ENCODE results near the gene DNASE1L3. TPM values are rescaled to one million over a fixed set of nuclear protein-coding genes. Genes with fewer than 3 reads are reported as not detected.

DNASE1L3 gene
- total and polyA plus RNA-seq, 9 donors, result 0.34 to 1.6 (median 0.92) TPM

- H3K27ac ChIP-seq (ENCODE audit: low read length), result no peak overlapping the region
- H3K36me3 ChIP-seq (ENCODE audit: control insufficient read depth, insufficient read depth, low read length), result peaks cover 22% of the 10 kb centered on the region
- H3K27me3 ChIP-seq (ENCODE audit: control insufficient read depth, insufficient read depth, low read length), result no peaks in the 10 kb centered on the region
- 85% methylated on average over 9 of the region's 9 CpGs for WGBS (ENCODE audit: insufficient coverage)
- no peaks in the 10 kb centered on the region for H3K9me3 ChIP-seq (replicated peaks; ENCODE audit: control insufficient read depth, low read depth, low read length)
- peaks cover 19% of the 10 kb centered on the region for H3K4me1 ChIP-seq (ENCODE audit: control insufficient read depth, insufficient read depth, low read length)
- no peak for DNase-seq
- no peak overlapping the region for H3K4me3 ChIP-seq (ENCODE audit: low read length)
These were observed 39.6 kb downstream of the DNASE1L3 start for GRCh38 chr3:58171126-58171525.

- Histone ChIP-seq H3K4me1 (ENCODE audit: control insufficient read depth, insufficient read depth, low read length) (peaks cover 23% of the 10 kb centered on the region), H3K4me3 (ENCODE audit: low read length) (no peak overlapping the region), H3K27me3 (ENCODE audit: control insufficient read depth, insufficient read depth, low read length) (no peaks in the 10 kb centered on the region), H3K9me3 (replicated peaks; ENCODE audit: control insufficient read depth, low read depth, low read length) (no peaks in the 10 kb centered on the region), H3K36me3 (ENCODE audit: control insufficient read depth, insufficient read depth, low read length) (peaks cover 22% of the 10 kb centered on the region), H3K27ac (ENCODE audit: low read length) (no peak overlapping the region)
- no peak for DNase-seq
- WGBS (ENCODE audit: insufficient coverage), result 69% methylated on average over 6 of the region's 11 CpGs
These were observed 40.4 kb downstream of the DNASE1L3 start for GRCh38 chr3:58170376-58170775.

DNA sequence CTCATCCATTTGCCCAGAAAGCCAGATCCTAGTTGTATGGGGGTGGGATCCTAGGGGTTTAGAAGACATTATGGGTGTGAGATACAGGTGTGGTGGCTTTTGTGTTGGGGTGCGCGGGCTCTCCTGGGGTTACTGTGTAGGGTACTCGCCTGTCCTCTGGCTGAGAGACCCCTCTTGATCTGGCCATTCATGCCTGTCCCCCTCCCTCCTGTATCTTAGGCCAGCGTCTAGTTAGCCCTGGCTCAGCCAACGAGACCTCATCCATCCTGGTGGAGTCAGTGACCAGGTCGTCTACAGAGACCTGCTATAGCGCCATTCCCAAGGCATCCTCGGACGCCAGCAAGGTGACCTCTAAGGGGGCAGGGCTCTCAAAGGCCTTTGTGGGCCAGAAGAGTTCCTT, 41.4 kb downstream of the DNASE1L3 start:
- H3K9me3 ChIP-seq (replicated peaks; ENCODE audit: control insufficient read depth, low read depth, low read length), result no peaks in the 10 kb centered on the region
- no peak overlapping the region for H3K27ac ChIP-seq (ENCODE audit: low read length)

DNA sequence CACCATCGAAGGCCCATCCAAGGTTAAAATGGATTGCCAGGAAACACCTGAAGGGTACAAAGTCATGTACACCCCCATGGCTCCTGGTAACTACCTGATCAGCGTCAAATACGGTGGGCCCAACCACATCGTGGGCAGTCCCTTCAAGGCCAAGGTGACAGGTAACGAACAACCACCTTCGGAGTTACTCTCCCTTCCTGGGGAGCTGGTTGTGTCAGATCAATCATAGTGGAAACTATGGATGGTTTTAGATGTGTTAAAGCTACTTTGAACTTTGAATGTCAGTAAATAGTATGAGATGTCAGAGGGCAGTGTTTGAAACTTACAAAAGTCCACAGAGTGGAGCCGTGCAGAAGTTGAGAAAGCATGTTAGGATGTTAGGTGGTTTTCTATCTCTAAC, 42.3 kb downstream of the DNASE1L3 start:
- 100% methylated on average over 4 of the region's 7 CpGs for whole genome bisulfite sequencing (ENCODE audit: insufficient coverage)
- no peak overlapping the region for H3K27ac ChIP-seq (ENCODE audit: low read length)
- H3K4me1 ChIP-seq (ENCODE audit: control insufficient read depth, insufficient read depth, low read length), result peaks cover 32% of the 10 kb centered on the region
- H3K27me3 ChIP-seq (ENCODE audit: control insufficient read depth, insufficient read depth, low read length), result no peaks in the 10 kb centered on the region
- H3K9me3 ChIP-seq (replicated peaks; ENCODE audit: control insufficient read depth, low read depth, low read length), result no peaks in the 10 kb centered on the region
- peaks cover 22% of the 10 kb centered on the region for H3K36me3 ChIP-seq (ENCODE audit: control insufficient read depth, insufficient read depth, low read length)
- no peak for DNase-seq
- no peak overlapping the region for H3K4me3 ChIP-seq (ENCODE audit: low read length)

More for the DNA sequence above, 41.4 kb downstream of the DNASE1L3 start:
- Histone ChIP-seq H3K27me3 (ENCODE audit: control insufficient read depth, insufficient read depth, low read length) (no peaks in the 10 kb centered on the region), H3K4me1 (ENCODE audit: control insufficient read depth, insufficient read depth, low read length) (peaks cover 30% of the 10 kb centered on the region), H3K36me3 (ENCODE audit: control insufficient read depth, insufficient read depth, low read length) (peaks cover 22% of the 10 kb centered on the region), H3K4me3 (ENCODE audit: low read length) (no peak overlapping the region)
- DNase-seq, result no peak
- 83% methylated on average over 6 of the region's 9 CpGs for WGBS (ENCODE audit: insufficient coverage)

- no peak for DNase-seq
- Histone ChIP-seq H3K4me1 (ENCODE audit: control insufficient read depth, insufficient read depth, low read length) (peaks cover 34% of the 10 kb centered on the region), H3K27me3 (ENCODE audit: control insufficient read depth, insufficient read depth, low read length) (no peaks in the 10 kb centered on the region), H3K27ac (ENCODE audit: low read length) (no peak overlapping the region), H3K4me3 (ENCODE audit: low read length) (no peak overlapping the region), H3K36me3 (ENCODE audit: control insufficient read depth, insufficient read depth, low read length) (peaks cover 22% of the 10 kb centered on the region), H3K9me3 (replicated peaks; ENCODE audit: control insufficient read depth, low read depth, low read length) (no peaks in the 10 kb centered on the region)
- whole genome bisulfite sequencing (ENCODE audit: insufficient coverage), result 82% methylated on average over 14 of the region's 16 CpGs
These were observed 43.1 kb downstream of the DNASE1L3 start for GRCh38 chr3:58167431-58168351.

- Histone ChIP-seq H3K27ac (ENCODE audit: low read length) (peak overlapping the region; percentile 78), H3K4me3 (ENCODE audit: low read length) (no peak overlapping the region), H3K9me3 (replicated peaks; ENCODE audit: control insufficient read depth, low read depth, low read length) (peaks cover 4% of the 10 kb centered on the region), H3K36me3 (ENCODE audit: control insufficient read depth, insufficient read depth, low read length) (peaks cover 25% of the 10 kb centered on the region), H3K27me3 (ENCODE audit: control insufficient read depth, insufficient read depth, low read length) (no peaks in the 10 kb centered on the region), H3K4me1 (ENCODE audit: control insufficient read depth, insufficient read depth, low read length) (peaks cover 41% of the 10 kb centered on the region)
- no peak for DNase-seq
- WGBS (ENCODE audit: insufficient coverage), result 62% methylated on average over 11 of the region's 16 CpGs
These were observed 45.6 kb downstream of the DNASE1L3 start for GRCh38 chr3:58164906-58165821.

DNA sequence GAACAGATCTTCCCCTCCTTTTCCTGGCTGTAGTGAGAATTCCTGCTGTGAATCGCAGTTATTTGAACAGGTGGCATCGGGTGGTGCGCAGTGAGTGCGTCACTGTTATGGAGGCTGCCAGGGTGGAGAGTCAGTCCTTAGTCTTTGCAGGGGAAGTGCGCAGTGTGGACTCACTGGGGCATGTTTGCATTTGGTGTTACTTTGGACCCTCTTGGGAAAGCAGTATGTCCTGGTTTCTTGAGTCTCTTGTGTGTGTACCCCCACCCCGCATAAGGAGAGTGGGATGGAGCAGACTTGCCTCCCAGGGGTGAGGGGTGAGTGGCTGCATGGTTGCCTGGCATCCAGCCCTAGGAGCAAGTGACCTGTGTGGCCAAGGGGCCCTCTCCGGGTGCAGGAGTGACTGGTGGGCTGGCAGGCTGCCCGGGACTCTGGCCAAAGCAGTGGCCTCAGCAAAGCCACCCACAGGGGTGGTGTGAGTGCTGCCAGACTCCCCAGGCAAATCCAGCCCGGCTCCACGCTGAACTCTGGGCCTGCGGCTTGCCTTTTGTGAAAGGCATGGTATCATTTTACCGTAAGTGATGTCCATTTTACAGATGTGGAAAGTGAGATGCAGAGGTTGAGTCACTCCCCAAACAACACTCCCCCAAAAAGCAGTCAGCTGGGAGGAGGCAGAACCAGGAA, 46.4 kb downstream of the DNASE1L3 start:
- 61% methylated on average over 7 of the region's 12 CpGs for WGBS (ENCODE audit: insufficient coverage)
- Histone ChIP-seq H3K4me3 (ENCODE audit: low read length) (no peak overlapping the region), H3K4me1 (ENCODE audit: control insufficient read depth, insufficient read depth, low read length) (peaks cover 41% of the 10 kb centered on the region), H3K27ac (ENCODE audit: low read length) (peak overlapping the region; percentile 78), H3K27me3 (ENCODE audit: control insufficient read depth, insufficient read depth, low read length) (no peaks in the 10 kb centered on the region), H3K36me3 (ENCODE audit: control insufficient read depth, insufficient read depth, low read length) (peaks cover 24% of the 10 kb centered on the region), H3K9me3 (replicated peaks; ENCODE audit: control insufficient read depth, low read depth, low read length) (peaks cover 4% of the 10 kb centered on the region)
- DNase-seq, result no peak

GRCh38 chr3:58163234-58163633, 47.5 kb downstream of the DNASE1L3 start:
- WGBS (ENCODE audit: insufficient coverage), result 79% methylated on average over 10 of the region's 14 CpGs
- Histone ChIP-seq H3K4me1 (ENCODE audit: control insufficient read depth, insufficient read depth, low read length) (peaks cover 41% of the 10 kb centered on the region), H3K36me3 (ENCODE audit: control insufficient read depth, insufficient read depth, low read length) (peaks cover 25% of the 10 kb centered on the region), H3K27ac (ENCODE audit: low read length) (no peak overlapping the region), H3K9me3 (replicated peaks; ENCODE audit: control insufficient read depth, low read depth, low read length) (peaks cover 4% of the 10 kb centered on the region), H3K27me3 (ENCODE audit: control insufficient read depth, insufficient read depth, low read length) (no peaks in the 10 kb centered on the region), H3K4me3 (ENCODE audit: low read length) (no peak overlapping the region)
- no peak for DNase-seq

- H3K27ac ChIP-seq (ENCODE audit: low read length), result no peak overlapping the region
- H3K4me3 ChIP-seq (ENCODE audit: low read length), result no peak overlapping the region
- H3K27me3 ChIP-seq (ENCODE audit: control insufficient read depth, insufficient read depth, low read length), result no peaks in the 10 kb centered on the region
- WGBS (ENCODE audit: insufficient coverage), result 69% methylated on average over 7 of the region's 11 CpGs
- DNase-seq, result peak; percentile 77
- H3K4me1 ChIP-seq (ENCODE audit: control insufficient read depth, insufficient read depth, low read length), result peaks cover 39% of the 10 kb centered on the region
- H3K9me3 ChIP-seq (replicated peaks; ENCODE audit: control insufficient read depth, low read depth, low read length), result peaks cover 4% of the 10 kb centered on the region
- H3K36me3 ChIP-seq (ENCODE audit: control insufficient read depth, insufficient read depth, low read length), result peaks cover 31% of the 10 kb centered on the region
These were observed 49.1 kb downstream of the DNASE1L3 start for GRCh38 chr3:58161435-58162398.

All from muscle of leg (tissue), 11 donors.